ENCODE results near the gene DLGAP1. TPM values are rescaled to one million over a fixed set of nuclear protein-coding genes. Genes with fewer than 3 reads are reported as not detected.
"Not testable (repeated sequence)": the region's sequence is repeated elsewhere in the genome, so short reads cannot be mapped to it uniquely, and the experiment has no call there.

Gene DLGAP1
- total and polyA plus RNA-seq, 2 donors = 2.1 to 7.5 TPM

DNA sequence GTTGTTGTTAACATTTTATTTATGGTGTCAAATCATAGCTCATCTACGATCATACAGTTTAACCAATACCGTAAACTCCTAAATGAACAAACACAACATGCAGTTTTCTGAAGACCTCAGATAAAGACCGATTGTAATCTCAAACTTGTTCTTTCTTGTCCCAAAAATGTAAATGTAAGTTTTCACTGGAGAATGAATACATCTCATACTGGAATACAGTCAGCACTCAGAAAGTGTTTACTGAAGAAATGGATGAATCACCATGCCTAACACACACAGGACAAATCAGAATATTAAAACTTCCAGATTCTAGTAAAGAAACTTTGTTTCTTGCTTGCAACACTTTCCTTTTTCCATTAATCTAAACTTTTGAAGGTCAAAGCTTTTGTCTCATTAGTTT is 380.5 kb downstream of the DLGAP1 start:
- peak; percentile 17 for DNase-seq (ENCODE audit: extremely low spot score)
- Histone ChIP-seq H3K4me1 (ENCODE audit: insufficient read depth) (no peaks in the 10 kb centered on the region), H3K4me3 (ENCODE audit: low read depth, low read length) (no peak overlapping the region), H3K27ac (ENCODE audit: low read depth) (no peak overlapping the region), H3K36me3 (ENCODE audit: insufficient read depth) (no peaks in the 10 kb centered on the region)
- 64% methylated on average over 3 of the region's 3 CpGs for WGBS

DNA sequence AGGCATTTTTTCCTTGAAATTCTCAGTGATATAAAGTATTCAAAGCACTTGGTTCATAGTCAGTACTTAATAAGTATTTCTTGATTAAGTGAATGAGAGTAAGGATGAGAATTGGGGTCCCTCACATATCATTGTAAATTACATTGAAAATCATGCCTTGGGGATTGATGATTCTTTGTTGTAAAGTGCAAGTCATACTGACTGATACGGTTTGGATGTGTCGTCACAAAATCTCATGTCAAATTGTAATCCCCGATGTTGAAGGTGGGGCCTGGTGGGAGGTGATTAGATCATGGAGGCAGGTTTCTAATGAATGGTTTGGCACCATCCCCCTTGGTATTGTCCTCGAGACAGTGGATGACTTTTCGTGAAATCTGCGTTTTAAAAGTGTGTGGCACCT is 385.9 kb downstream of the DLGAP1 start:
- 82% methylated on average over 6 of the region's 6 CpGs for WGBS
- no peaks in the 10 kb centered on the region for H3K4me1 ChIP-seq (ENCODE audit: insufficient read depth)
- DNase-seq (ENCODE audit: extremely low spot score) = no peak
- no peaks in the 10 kb centered on the region for H3K36me3 ChIP-seq (ENCODE audit: insufficient read depth)
- no peak overlapping the region for H3K27ac ChIP-seq (ENCODE audit: low read depth)
- H3K4me3 ChIP-seq (ENCODE audit: low read depth, low read length) = no peak overlapping the region

DNA sequence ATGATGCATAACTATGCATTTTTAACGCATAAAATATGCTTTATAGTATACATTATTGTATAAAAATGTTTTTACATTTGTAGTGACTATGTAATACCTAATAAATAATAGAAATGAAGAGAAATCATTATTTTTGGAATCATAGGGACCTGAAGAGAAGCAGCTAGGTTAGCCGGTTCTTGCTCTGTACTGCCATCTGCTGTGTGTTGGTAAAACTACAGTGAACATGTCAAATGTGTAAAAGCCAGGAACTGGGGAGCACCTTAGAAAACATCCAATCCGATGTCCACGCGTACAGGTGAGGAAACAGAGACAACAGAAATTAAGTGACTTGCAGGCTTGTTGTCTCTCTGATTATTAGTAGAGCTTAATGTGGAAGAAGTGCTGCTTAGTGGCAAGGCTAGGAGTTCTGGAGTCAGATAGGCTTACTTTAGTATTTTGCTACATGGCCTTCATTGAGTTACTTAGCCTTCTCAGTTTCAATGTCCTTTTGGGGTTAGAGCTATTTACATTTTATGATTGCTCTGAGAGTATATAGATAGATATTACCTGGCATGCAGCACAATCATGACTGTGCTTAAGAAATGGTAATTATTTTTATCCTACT is 386.5 kb downstream of the DLGAP1 start:
- no peak overlapping the region for H3K4me3 ChIP-seq (ENCODE audit: low read depth, low read length)
- H3K36me3 ChIP-seq (ENCODE audit: insufficient read depth) = no peaks in the 10 kb centered on the region
- WGBS = 19% methylated on average over 5 of the region's 5 CpGs
- no peak overlapping the region for H3K27ac ChIP-seq (ENCODE audit: low read depth)
- no peaks in the 10 kb centered on the region for H3K4me1 ChIP-seq (ENCODE audit: insufficient read depth)
- no peak for DNase-seq (ENCODE audit: extremely low spot score)

DNA sequence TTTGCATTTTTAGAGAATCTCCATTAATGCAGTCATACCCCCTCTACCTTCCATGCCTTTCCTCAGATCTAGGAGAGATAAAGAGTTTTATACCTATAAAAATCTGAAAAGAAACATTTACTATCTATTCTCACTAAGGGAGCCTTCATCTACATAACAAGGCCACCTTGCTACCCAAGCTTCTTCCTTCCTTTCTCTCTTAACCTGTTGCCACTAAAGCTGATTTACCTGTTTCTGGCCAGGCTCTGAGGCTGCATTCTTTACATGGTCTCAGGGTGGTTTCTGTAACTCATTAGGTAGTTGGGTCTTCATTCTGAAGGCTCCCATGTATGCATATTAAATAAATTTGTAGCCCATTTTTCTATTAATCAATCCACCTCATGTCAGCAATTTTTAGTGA is 391.6 kb downstream of the DLGAP1 start:
- no peak overlapping the region for H3K27ac ChIP-seq (ENCODE audit: low read depth)
- no peak overlapping the region for H3K4me3 ChIP-seq (ENCODE audit: low read depth, low read length)
- H3K4me1 ChIP-seq (ENCODE audit: insufficient read depth) = no peaks in the 10 kb centered on the region
- no peaks in the 10 kb centered on the region for H3K36me3 ChIP-seq (ENCODE audit: insufficient read depth)
- no peak for DNase-seq (ENCODE audit: extremely low spot score)

DNA sequence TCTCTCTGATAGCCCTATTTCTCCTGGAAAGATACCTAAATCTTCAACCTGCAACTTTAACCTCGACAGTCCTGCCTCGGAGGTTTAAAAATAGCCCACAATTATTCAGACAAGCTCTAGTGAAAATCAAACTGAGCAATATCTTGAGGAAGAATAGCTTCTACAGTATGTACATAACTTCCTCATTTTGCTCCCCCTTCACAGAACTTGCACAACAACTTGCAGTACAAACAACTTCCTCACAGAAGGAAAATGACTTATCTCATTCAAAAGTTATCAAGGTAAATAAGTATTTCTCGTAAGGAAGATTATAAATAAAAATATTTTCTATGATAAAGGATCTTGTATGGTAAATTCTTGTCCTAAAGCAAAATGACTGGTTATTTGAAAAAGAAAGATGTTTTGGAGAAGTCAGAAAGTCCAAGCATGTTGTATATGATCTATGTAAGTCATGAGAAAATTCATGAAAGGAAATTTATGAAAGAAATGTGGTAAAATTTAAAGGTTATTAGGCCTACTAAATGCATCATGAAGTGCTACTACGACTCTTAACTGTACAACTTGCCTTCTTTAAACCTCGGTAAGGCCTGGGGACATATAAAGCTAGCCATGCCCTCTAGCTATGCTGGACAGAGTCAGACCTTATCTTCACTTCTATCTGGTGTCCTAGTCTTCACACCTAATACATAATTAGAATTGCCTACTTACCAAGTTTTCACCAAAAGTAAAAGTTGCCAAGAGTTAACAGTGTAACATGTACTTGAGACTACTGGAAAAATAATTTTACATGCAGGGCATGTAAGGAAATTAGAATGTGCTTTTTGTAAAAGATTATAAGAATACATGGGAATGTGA is 394.5 kb downstream of the DLGAP1 start:
- Histone ChIP-seq H3K36me3 (ENCODE audit: insufficient read depth) (no peaks in the 10 kb centered on the region), H3K4me1 (ENCODE audit: insufficient read depth) (no peaks in the 10 kb centered on the region), H3K4me3 (ENCODE audit: low read depth, low read length) (no peak overlapping the region), H3K27ac (ENCODE audit: low read depth) (no peak overlapping the region)
- 68% methylated on average over 5 of the region's 5 CpGs for WGBS
- DNase-seq (ENCODE audit: extremely low spot score) = no peak

DNA sequence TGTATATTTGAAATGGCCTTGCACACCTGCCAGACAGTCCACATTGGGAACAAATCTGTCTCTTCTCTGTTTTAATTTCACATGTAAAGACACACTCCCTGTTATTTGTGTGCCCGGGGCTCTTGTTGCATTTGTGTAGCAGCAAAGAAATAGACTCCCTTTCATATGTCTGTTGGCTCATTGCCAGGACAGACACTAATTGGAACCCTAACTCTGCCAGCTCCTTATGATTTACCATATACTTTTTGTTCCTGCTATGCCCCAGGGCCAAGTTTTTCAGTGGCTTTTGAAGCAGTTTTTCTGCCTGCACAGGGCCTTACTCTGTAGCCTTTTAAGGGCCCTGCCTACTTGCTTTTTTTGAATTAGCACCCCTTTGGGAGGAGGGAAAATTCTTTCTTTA is 396.9 kb downstream of the DLGAP1 start:
- WGBS = 87% methylated on average over 1 of the region's 1 CpG
- DNase-seq (ENCODE audit: extremely low spot score) = no peak
- Histone ChIP-seq H3K4me1 (ENCODE audit: insufficient read depth) (no peaks in the 10 kb centered on the region), H3K36me3 (ENCODE audit: insufficient read depth) (no peaks in the 10 kb centered on the region), H3K27ac (ENCODE audit: low read depth) (no peak overlapping the region), H3K4me3 (ENCODE audit: low read depth, low read length) (no peak overlapping the region)

DNA sequence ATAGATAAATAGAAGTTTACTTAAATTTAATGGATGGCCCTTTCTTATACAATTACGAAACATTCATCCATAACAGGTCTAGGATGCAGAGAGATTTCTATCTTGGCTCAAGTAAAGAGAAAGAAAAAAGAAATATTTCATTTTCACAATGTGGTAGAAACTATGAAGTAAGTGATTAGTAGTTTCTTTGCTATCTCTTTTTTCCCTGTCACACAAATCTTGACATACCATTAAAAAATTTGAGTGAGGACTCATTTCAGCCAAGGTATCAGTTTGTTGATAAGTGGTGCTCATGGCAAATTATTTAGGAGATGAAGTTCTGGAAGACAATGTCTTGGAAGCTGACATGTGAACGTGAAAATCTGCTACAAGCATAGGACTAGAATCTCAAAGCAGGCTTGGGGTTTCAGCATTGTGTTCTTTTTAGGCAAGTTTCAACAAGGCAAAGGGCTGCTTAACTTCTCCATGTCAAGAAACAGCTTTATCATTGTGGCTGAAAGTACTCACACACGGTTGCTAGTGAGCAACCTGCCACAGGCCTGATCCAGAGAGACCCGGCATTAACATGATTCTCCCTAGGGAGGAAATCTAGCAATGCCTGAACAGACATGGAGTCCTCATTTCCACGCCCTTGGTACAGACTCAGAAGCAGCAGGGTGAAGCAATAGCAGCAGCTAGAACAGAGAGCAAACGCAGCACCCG is 414.6 kb downstream of the DLGAP1 start:
- Histone ChIP-seq H3K4me3 (ENCODE audit: low read depth, low read length) (no peak overlapping the region), H3K36me3 (ENCODE audit: insufficient read depth) (no peaks in the 10 kb centered on the region), H3K27ac (ENCODE audit: low read depth) (no peak overlapping the region), H3K4me1 (ENCODE audit: insufficient read depth) (no peaks in the 10 kb centered on the region)
- peak; percentile 41 for DNase-seq (ENCODE audit: extremely low spot score)
- WGBS = 73% methylated on average over 7 of the region's 7 CpGs

DNA sequence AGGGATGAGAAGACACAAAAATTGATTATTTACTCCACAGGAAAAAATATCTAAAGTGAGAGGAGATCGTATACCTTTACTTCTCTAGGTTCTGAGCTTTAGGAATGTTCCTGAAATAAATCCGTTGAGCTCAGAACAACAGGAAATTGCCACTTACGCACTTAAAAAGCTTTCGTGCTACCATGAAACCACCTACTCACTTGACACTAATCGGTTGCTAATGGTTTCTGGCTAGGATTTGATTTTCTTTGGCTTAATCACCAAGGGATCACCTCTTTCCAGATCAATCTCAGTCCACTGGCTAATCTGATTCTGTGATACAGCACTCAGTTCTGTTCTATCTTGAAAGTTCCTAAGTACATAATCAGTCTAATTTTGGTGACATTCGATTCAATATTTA is 419.6 kb downstream of the DLGAP1 start:
- no peak for DNase-seq (ENCODE audit: extremely low spot score)
- H3K27ac ChIP-seq (ENCODE audit: low read depth) = no peak overlapping the region
- no peaks in the 10 kb centered on the region for H3K4me1 ChIP-seq (ENCODE audit: insufficient read depth)
- WGBS = 48% methylated on average over 6 of the region's 6 CpGs
- H3K4me3 ChIP-seq (ENCODE audit: low read depth, low read length) = no peak overlapping the region
- no peaks in the 10 kb centered on the region for H3K36me3 ChIP-seq (ENCODE audit: insufficient read depth)

DNA sequence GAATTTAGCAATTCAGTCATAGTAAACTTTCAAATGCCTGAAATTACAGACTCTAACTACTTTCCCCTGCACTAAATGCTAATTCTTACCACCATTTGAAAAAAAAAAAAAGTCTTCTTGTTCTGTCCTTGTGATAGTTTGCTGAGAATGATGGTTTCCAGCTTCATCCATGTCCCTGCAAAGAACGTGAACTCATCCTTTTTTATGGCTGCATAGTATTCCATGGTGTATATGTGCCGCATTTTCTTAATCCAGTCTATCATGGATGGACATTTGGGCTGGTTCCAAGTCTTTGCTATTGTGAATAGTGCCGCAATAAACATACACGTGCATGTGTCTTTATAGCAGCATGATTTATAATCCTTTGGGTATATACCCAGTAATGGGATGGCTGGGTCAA is 420.3 kb downstream of the DLGAP1 start:
- H3K36me3 ChIP-seq (ENCODE audit: insufficient read depth); DNase-seq (ENCODE audit: extremely low spot score); H3K27ac ChIP-seq (ENCODE audit: low read depth); H3K4me3 ChIP-seq (ENCODE audit: low read depth, low read length); H3K4me1 ChIP-seq (ENCODE audit: insufficient read depth): not testable (repeated sequence)
- WGBS = 91% methylated on average over 4 of the region's 4 CpGs

DNA sequence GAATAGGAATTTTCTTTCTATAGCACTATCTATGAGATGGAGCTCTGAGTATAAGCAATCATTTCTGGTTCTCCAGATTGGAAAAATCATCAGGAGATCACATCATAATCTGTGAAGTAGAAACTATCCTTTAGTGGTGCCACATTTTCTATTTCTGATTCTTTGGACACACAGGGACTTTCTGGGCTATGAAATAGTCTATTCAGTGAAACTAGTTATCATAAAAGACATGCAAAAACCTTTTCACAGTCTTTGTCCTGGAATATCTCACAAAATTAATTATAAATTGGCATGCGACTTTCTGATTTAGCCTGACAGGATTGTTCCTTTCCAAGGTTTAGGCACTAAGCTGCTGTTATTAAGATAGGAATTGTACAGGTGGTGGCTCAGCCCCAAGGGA is 428.6 kb downstream of the DLGAP1 start:
- no peak for DNase-seq (ENCODE audit: extremely low spot score)
- H3K4me1 ChIP-seq (ENCODE audit: insufficient read depth) = no peaks in the 10 kb centered on the region
- no peaks in the 10 kb centered on the region for H3K36me3 ChIP-seq (ENCODE audit: insufficient read depth)
- no peak overlapping the region for H3K27ac ChIP-seq (ENCODE audit: low read depth)
- WGBS = 90% methylated on average over 1 of the region's 1 CpG
- no peak overlapping the region for H3K4me3 ChIP-seq (ENCODE audit: low read depth, low read length)

DNA sequence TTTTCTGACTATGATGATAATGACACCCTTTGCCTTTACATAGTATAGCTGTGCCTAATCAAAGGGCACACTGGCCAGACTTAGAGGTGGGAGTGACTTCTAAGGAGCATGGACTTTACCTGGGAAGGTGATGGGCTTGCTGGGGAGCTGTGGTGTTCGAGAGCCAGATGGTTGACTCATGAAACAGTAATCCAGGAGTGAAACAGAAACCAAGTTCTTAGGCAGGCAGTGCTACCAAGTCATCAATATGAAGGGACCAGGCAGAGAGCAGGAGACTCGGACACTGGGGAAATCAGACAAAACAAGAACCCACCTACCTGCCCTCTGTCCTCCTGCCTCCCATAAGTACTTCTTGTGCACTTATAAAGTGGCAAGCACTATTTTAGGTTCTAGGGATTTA is 430.4 kb downstream of the DLGAP1 start:
- Histone ChIP-seq H3K4me3 (ENCODE audit: low read depth, low read length) (no peak overlapping the region), H3K4me1 (ENCODE audit: insufficient read depth) (no peaks in the 10 kb centered on the region), H3K27ac (ENCODE audit: low read depth) (no peak overlapping the region), H3K36me3 (ENCODE audit: insufficient read depth) (no peaks in the 10 kb centered on the region)
- no peak for DNase-seq (ENCODE audit: extremely low spot score)
- WGBS = 85% methylated on average over 2 of the region's 2 CpGs

DNA sequence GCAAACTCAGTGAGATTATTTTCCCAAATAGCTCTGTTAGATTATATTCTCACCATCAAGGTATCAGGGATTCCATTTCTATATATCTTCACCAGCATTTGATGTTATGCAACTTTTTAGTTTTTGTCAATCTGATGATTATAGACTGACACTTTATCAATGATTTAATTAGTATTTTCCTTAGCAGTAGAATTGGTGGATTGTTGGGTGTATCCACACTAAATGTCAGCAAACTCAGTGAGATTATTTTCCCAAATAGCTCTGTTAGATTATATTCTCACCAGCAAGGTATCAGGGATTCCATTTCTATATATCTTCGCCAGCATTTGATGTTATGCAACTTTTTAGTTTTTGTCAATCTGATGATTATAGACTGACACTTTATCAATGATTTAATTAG is 432.4 kb downstream of the DLGAP1 start:
- not testable (repeated sequence) for DNase-seq (ENCODE audit: extremely low spot score); H3K27ac ChIP-seq (ENCODE audit: low read depth); H3K4me1 ChIP-seq (ENCODE audit: insufficient read depth); H3K36me3 ChIP-seq (ENCODE audit: insufficient read depth); H3K4me3 ChIP-seq (ENCODE audit: low read depth, low read length)
- WGBS = 76% methylated on average over 1 of the region's 1 CpG

DNA sequence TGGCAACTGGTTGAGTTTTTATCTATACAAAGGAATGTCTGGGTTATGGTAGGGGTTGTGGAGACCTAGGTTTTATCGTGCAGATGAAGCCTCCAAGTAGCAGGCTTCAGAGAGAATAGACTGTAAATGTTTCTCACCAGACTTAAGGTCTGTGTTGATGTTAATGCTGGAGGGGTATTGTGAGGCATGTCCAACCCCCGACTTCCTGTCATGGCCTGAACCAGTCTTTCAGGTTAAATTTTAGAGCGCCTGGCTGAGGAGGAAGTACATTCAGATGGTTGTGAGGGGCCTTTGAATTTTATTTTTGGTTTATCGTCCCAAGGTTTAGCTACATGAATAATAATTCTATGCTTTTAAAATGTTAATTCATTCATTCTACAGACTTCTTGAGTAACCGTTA is 435.1 kb downstream of the DLGAP1 start:
- Histone ChIP-seq H3K4me3 (ENCODE audit: low read depth, low read length) (no peak overlapping the region), H3K36me3 (ENCODE audit: insufficient read depth) (no peaks in the 10 kb centered on the region), H3K27ac (ENCODE audit: low read depth) (no peak overlapping the region), H3K4me1 (ENCODE audit: insufficient read depth) (no peaks in the 10 kb centered on the region)
- 70% methylated on average over 5 of the region's 5 CpGs for WGBS
- DNase-seq (ENCODE audit: extremely low spot score) = no peak

DNA sequence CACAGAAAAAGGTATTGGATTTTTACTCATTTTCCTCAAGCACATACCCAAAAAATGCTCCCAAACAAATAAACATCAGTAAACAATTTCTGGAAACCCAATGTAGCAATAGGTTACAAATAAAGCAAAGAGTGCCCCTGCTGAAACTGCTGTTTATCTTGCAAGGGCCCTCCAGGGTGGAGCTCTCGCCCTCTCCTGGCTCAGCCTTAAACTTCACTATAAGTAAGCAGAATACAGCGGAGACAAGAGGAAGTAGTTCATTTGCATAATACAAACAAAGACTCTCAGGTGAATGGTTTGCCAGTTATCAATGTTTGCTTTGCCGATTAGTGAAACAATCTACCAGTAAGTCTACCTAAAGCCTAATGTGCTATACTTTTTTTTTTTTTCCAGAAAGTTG is 437.6 kb downstream of the DLGAP1 start:
- WGBS = 49% methylated on average over 3 of the region's 3 CpGs
- H3K36me3 ChIP-seq (ENCODE audit: insufficient read depth) = no peaks in the 10 kb centered on the region
- no peaks in the 10 kb centered on the region for H3K4me1 ChIP-seq (ENCODE audit: insufficient read depth)
- H3K27ac ChIP-seq (ENCODE audit: low read depth) = no peak overlapping the region
- DNase-seq (ENCODE audit: extremely low spot score) = no peak
- H3K4me3 ChIP-seq (ENCODE audit: low read depth, low read length) = no peak overlapping the region
